GM12875 (cell line): ENCODE results near the gene EDN1.

Experiments
- H3K4me3 ChIP-seq: one replicate; pipeline ENCODE4 v1.5.1; 2011; ENCODE audit warnings: low read depth, low read length, control low read depth
- TF ChIP-seq, protein P1 (sequence below): IDR thresholded peaks from 2 replicates; pipeline ENCODE4 v1.5.1; 2011; ENCODE audit warnings: low read depth, mild to moderate bottlenecking, control low read depth, inconsistent platforms, low read length, moderate library complexity, borderline replicate concordance; ENCODE audit not compliant: insufficient read depth

EDN1 gene

DNA sequence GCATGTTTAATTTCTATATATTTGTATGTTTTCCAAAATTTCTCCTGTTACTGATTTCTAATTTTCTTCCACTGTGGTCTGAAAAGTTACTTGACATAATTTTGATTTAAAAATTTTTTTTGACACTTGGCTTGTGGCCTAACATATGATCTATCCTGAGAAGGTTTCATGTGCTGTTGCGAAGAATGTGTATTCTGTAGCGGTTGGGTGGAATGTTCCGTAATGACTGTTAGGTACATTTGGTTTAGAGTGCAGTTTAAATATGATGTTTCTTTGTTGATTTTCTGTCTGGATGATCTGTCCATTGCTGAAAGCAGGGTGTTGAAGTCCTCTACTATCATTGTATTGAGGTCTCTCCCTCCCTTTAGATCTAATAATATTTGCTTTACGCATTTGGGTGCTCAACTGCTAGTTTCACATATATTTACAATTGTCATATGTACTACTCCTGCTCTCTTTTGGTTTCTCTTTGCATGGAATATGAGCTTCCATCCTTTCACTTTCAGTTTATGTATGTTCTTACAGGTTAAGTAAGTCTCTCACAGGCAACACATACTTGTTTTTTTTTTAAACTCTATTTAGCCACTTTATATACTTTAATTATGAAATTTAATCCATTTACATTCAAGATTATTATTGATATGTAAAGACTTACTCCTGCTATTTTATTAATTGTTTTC lies 19.5 kb upstream of the EDN1 start:
- TF ChIP-seq, protein P1, sequence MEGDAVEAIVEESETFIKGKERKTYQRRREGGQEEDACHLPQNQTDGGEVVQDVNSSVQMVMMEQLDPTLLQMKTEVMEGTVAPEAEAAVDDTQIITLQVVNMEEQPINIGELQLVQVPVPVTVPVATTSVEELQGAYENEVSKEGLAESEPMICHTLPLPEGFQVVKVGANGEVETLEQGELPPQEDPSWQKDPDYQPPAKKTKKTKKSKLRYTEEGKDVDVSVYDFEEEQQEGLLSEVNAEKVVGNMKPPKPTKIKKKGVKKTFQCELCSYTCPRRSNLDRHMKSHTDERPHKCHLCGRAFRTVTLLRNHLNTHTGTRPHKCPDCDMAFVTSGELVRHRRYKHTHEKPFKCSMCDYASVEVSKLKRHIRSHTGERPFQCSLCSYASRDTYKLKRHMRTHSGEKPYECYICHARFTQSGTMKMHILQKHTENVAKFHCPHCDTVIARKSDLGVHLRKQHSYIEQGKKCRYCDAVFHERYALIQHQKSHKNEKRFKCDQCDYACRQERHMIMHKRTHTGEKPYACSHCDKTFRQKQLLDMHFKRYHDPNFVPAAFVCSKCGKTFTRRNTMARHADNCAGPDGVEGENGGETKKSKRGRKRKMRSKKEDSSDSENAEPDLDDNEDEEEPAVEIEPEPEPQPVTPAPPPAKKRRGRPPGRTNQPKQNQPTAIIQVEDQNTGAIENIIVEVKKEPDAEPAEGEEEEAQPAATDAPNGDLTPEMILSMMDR = no peak
- no peak overlapping the region for H3K4me3 ChIP-seq

DNA sequence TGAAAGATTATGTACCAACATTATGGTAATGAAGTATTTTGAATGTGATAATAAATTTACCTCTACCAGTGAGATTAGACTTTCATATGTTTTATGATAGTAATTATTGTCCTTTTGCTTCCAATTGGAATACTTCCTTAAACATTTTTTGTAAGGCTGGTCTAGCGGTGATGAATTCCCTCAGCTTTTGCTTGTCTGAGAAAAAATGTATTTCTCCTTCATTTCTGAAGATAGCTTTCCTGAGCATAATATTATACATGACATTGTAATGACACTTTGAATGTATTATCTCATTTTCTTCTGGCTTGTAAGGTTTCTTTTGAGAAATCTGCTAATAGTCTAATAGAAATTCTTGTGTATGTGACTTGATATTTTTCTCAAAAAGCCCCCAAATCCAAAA lies 18.6 kb upstream of the EDN1 start:
- no peak overlapping the region for H3K4me3 ChIP-seq
- TF ChIP-seq, protein P1 = no peak

DNA sequence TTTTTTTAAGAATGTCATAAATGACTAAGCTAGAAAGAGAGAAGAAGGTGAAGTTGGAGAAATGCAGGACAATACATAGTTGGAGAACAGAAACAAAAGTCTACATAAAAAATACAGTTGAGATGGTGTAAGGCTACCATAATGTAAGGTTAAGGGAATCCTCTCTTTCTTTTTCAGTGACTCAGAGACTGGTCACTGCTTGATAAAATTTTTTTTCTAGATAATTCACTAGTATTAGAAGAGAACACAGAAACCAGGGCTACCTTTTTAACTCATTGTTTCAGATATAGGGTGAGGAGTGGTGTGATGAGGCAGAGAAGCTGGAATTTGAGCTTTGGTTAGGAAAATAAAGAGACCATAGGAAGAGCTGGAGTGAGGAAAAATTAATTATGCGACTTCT lies 18.2 kb upstream of the EDN1 start:
- TF ChIP-seq, protein P1 = no peak
- no peak overlapping the region for H3K4me3 ChIP-seq

DNA sequence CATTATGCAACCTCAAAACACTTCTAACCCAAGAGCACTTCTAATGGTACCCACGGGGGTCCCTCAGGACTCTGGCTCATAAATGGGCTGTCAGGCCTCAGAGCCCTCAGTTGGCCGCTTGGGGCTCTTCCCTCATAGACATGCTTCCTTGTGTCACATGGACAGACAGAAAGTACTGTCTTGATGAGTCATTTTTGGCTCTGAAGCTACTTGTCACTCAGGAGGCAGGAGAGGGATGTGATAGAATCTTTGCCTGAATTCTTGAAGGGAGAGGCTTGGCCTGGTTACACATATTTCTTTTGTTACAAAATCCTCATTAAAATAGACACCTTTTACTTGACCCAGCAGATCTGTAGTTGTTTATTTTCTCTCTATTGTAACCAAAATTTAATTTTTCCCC lies 15.1 kb upstream of the EDN1 start:
- H3K4me3 ChIP-seq = no peak overlapping the region
- TF ChIP-seq, protein P1 = no peak

DNA sequence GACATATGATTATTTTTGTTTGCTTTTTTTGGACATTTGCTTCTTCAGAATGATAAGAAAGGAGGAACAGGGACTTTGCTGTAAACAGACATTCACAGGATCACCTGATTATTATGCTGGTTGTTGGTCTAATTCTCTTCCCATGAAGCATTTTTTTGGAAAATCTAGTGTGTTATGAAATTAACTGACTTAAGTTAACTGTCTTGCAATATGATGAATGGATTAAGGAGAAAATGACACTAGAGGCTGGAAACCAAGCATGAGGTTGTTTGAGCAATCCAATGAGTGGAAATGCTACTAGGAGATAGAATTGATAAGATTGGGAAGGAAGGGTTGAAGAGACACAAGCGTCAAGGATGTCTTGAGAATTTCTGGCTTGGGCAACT lies 13.2 kb upstream of the EDN1 start:
- TF ChIP-seq, protein P1 = no peak
- no peak overlapping the region for H3K4me3 ChIP-seq

DNA sequence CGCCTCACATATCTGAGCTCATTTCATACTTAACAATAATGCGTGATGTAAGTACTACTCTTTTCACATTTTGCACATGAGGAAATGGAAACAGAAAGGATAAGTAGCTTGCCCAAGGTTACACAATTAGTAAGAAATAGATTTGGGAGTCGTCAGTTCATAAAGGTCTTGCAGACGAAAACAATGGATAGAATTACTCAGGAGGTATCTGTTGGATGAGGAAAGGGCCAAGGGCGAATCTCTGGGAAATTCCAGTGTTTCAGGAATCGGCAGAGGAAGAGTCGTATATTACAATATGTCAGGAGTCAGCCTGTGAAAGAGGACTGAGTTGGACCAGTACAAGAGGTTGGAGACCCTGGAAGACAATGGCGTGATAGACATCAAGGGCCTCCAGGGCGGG lies 12.8 kb upstream of the EDN1 start:
- TF ChIP-seq, protein P1 = no peak
- no peak overlapping the region for H3K4me3 ChIP-seq

DNA sequence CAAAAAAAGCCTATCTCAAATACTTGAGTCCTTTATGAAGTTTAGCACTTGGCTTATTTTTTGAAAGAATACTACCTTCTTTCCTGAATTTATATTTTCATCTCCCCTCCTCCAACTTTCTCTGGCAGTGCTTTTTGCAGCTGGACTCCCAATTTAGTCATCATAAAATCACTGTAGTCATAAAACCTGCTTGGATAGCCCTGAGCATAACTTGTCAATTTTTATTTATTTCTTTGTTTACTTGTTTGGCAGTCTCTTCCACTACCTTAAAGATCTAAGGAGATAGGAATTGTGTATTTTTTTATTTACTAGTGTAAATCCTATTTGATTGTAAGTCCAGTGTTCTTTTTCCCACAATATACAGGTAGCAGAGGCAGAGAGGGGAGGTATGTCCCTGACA lies 11.2 kb upstream of the EDN1 start:
- H3K4me3 ChIP-seq = no peak overlapping the region
- TF ChIP-seq, protein P1 = no peak
